HCT116 (cell line): ENCODE measurements around the gene C14orf39. TPM values are rescaled to one million over a fixed set of nuclear protein-coding genes. Genes with fewer than 3 reads are reported as not detected.

ENCODE experiments used
- ATAC-seq: fragments of 200-7000 bp; cut with Tn5 transposase; 2 replicates; pipeline ENCODE4 v1.9.1; 2020; ENCODE audit warnings: mild to moderate bottlenecking, moderate library complexity
- BruUV-seq: library from RNA; stranded (reverse); fragments of 400-500 nt; replicated peaks from 2 replicates; lab custom pipeline; 2021; lab: Mats Ljungman, UMichigan
- CTCF ChIA-PET: fragments of 300-600 bp; sonication (Branson Sonifier 250); formaldehyde crosslinking; loops from one replicate; lab custom pipeline; 2021; ENCODE audit warnings: antibody characterized with exemption; lab: Charles Lee
- POLR2A ChIA-PET: fragments of 300-600, 350-600 bp; sonication (Branson Sonifier 250); formaldehyde crosslinking; loops from one replicate; lab custom pipeline; 2021; ENCODE audit warnings: antibody characterized with exemption; lab: Charles Lee
- RAD21 ChIA-PET, 2 experiments: fragments of 300-600 bp; sonication (Branson Sonifier 250); formaldehyde crosslinking; loops; one replicate each; lab custom pipeline; 2023; ENCODE audit warnings: low total read pairs in 2 of 2; ENCODE audit not compliant: uncharacterized antibody in 2 of 2, unreplicated experiment in 2 of 2, low non-redundant PET in 1 of 2; lab: Charles Lee
- DNase-seq: peaks from one replicate; pipeline ENCODE4 v3.0.0-alpha.2; 2010; ENCODE audit warnings: low read depth, low spot score
- H2AFZ ChIP-seq: fragments of 200-600 bp; shearing (Covaris generic), sonication (generic); 2 replicates; pipeline ENCODE4 v1.6.1; 2017; ENCODE audit warnings: low read depth, mixed run types, mixed read lengths, antibody characterized with exemption, low read length; ENCODE audit not compliant: poor library complexity, severe bottlenecking
- H3K27ac ChIP-seq: 2 replicates; pipeline ENCODE4 v1.5.1; 2012; ENCODE audit warnings: low read depth, low read length
- H3K27me3 ChIP-seq: fragments of 200-600 bp; sonication (generic); 2 replicates; pipeline ENCODE4 v1.6.1; 2016; ENCODE audit warnings: mixed run types, low read length, mixed read lengths; ENCODE audit not compliant: insufficient read depth
- H3K36me3 ChIP-seq, 2 experiments: fragments of 200-500 bp in 1 of 2; fragments of 200-600 bp in 1 of 2; sonication (Bioruptor generic) in 1 of 2; sonication (generic) in 1 of 2; 2 replicates each; pipeline versions ENCODE4 v1.5.1 to v1.6.1; 2014 to 2016; ENCODE audit warnings: low read length in 2 of 2, inconsistent platforms in 1 of 2, mixed read lengths in 1 of 2, mixed run types in 1 of 2; ENCODE audit not compliant: insufficient read depth in 2 of 2, control insufficient read depth in 1 of 2
- H3K4me1 ChIP-seq, 2 experiments: fragments of 200-600 bp in 1 of 2; sonication (generic) in 1 of 2; 2 replicates each; pipeline versions ENCODE4 v1.5.1 to v1.6.1; 2012 to 2017; ENCODE audit warnings: low read length in 2 of 2, inconsistent platforms in 1 of 2, mild to moderate bottlenecking in 1 of 2, mixed read lengths in 1 of 2, mixed run types in 1 of 2, moderate library complexity in 1 of 2; ENCODE audit not compliant: insufficient read depth in 2 of 2, control insufficient read depth in 1 of 2
- H3K4me2 ChIP-seq: fragments of 200-600 bp; sonication (generic); 2 replicates; pipeline ENCODE4 v1.6.1; 2017; ENCODE audit warnings: mixed run types, low read length, mixed read lengths
- H3K4me3 ChIP-seq, 2 experiments: fragments of 200-600 bp in 1 of 2; sonication (generic) in 1 of 2; replicated peaks in 1 of 2; 2 replicates each; pipeline ENCODE4 v1.5.1; 2011 to 2016; ENCODE audit warnings: low read length in 2 of 2, control low read depth in 1 of 2, low read depth in 1 of 2, mild to moderate bottlenecking in 1 of 2, mixed read lengths in 1 of 2, mixed run types in 1 of 2
- H3K79me2 ChIP-seq: fragments of 200-600 bp; sonication (generic); 2 replicates; pipeline ENCODE4 v1.6.1; 2017; ENCODE audit warnings: mild to moderate bottlenecking, mixed run types, low read length, moderate library complexity, mixed read lengths; ENCODE audit not compliant: insufficient read depth
- H3K9ac ChIP-seq: fragments of 200-600 bp; sonication (generic); 2 replicates; pipeline ENCODE4 v1.6.1; 2016; ENCODE audit warnings: low read length, mixed read lengths
- H3K9me2 ChIP-seq: fragments of 200-600 bp; sonication (generic), shearing (Covaris generic); 2 replicates; pipeline ENCODE4 v1.6.1; 2017; ENCODE audit warnings: mixed run types, mild to moderate bottlenecking, moderate library complexity; ENCODE audit not compliant: insufficient read depth
- H3K9me3 ChIP-seq, 2 experiments: fragments of 200-500 bp in 1 of 2; fragments of 200-600 bp in 1 of 2; sonication (Bioruptor generic) in 1 of 2; sonication (generic) in 1 of 2; 2 replicates each; pipeline ENCODE4 v1.6.1; 2014 to 2017; ENCODE audit warnings: low read length in 2 of 2, mixed read lengths in 2 of 2, inconsistent platforms in 1 of 2, low read depth in 1 of 2, mild to moderate bottlenecking in 1 of 2, mixed run types in 1 of 2, moderate library complexity in 1 of 2; ENCODE audit not compliant: control insufficient read depth in 1 of 2, insufficient read depth in 1 of 2
- H4K20me1 ChIP-seq: fragments of 200-600 bp; sonication (generic), shearing (Covaris generic); 2 replicates; pipeline ENCODE4 v1.6.1; 2017; ENCODE audit warnings: mixed run types, mild to moderate bottlenecking, moderate library complexity; ENCODE audit not compliant: insufficient read depth
- ATF3 ChIP-seq: IDR thresholded peaks from 2 replicates; pipeline ENCODE4 v1.6.1; 2012
- CEBPB ChIP-seq: IDR thresholded peaks from 2 replicates; pipeline ENCODE4 v1.6.1; 2012; ENCODE audit warnings: low read depth
- CTCF ChIP-seq, 3 experiments: fragments of 200-600 bp in 1 of 3; sonication (generic) in 1 of 3; IDR thresholded peaks in 2 of 3; conservative IDR thresholded peaks in 1 of 3; 2 replicates each; pipeline ENCODE4 v1.5.1; 2012 to 2017; ENCODE audit warnings: low read depth in 2 of 3, low read length in 2 of 3, antibody characterized with exemption in 1 of 3, borderline replicate concordance in 1 of 3, control low read depth in 1 of 3, mild to moderate bottlenecking in 1 of 3, mixed read lengths in 1 of 3, mixed run types in 1 of 3, moderate library complexity in 1 of 3; ENCODE audit not compliant: insufficient read depth in 1 of 3
- EGR1 ChIP-seq: IDR thresholded peaks from 2 replicates; pipeline ENCODE4 v1.6.1; 2012; ENCODE audit warnings: low read depth
- EZH2 ChIP-seq: fragments of 200-600 bp; sonication (generic); IDR thresholded peaks from 2 replicates; pipeline ENCODE4 v1.6.1; 2017; ENCODE audit warnings: antibody characterized with exemption, mixed run types
- EZH2phosphoT487 ChIP-seq: fragments of 200-600 bp; IDR thresholded peaks from 2 replicates; pipeline ENCODE4 v1.6.1; 2018; ENCODE audit warnings: antibody characterized with exemption, borderline replicate concordance
- FOSL1 ChIP-seq: IDR thresholded peaks from 2 replicates; pipeline ENCODE4 v1.6.1; 2012; ENCODE audit warnings: low read depth
- JUND ChIP-seq: IDR thresholded peaks from 2 replicates; pipeline ENCODE4 v1.6.1; 2012
- MAX ChIP-seq: IDR thresholded peaks from 2 replicates; pipeline ENCODE4 v1.6.1; 2012
- POLR2A ChIP-seq: IDR thresholded peaks from 2 replicates; pipeline ENCODE4 v1.7.0; 2011; ENCODE audit warnings: borderline replicate concordance; ENCODE audit not compliant: insufficient read depth, insufficient read length; ENCODE audit errors: extremely low read depth
- POLR2AphosphoS5 ChIP-seq: IDR thresholded peaks from 2 replicates; pipeline ENCODE4 v1.6.1; 2011; ENCODE audit warnings: mild to moderate bottlenecking, low read depth, low read length, moderate library complexity
- REST ChIP-seq: IDR thresholded peaks from 2 replicates; pipeline ENCODE4 v1.6.1; 2012; ENCODE audit warnings: low read depth
- SIN3A ChIP-seq: IDR thresholded peaks from 2 replicates; pipeline ENCODE4 v1.6.1; 2012; ENCODE audit warnings: low read depth
- SP1 ChIP-seq: IDR thresholded peaks from 2 replicates; pipeline ENCODE4 v1.6.1; 2012; ENCODE audit warnings: low read depth
- SRF ChIP-seq: IDR thresholded peaks from 2 replicates; pipeline ENCODE4 v1.6.1; 2012; ENCODE audit warnings: low read depth
- TCF7L2 ChIP-seq: IDR thresholded peaks from 2 replicates; pipeline ENCODE4 v1.7.0; 2011; ENCODE audit warnings: borderline replicate concordance, inconsistent platforms; ENCODE audit not compliant: insufficient read depth, insufficient read length; ENCODE audit errors: extremely low read depth
- YY1 ChIP-seq: IDR thresholded peaks from 2 replicates; pipeline ENCODE4 v1.6.1; 2011; ENCODE audit warnings: low read length, low read depth, moderate library complexity, mild to moderate bottlenecking; ENCODE audit not compliant: insufficient replicate concordance; ENCODE audit errors: extremely low read depth
- ZBTB33 ChIP-seq: IDR thresholded peaks from 2 replicates; pipeline ENCODE4 v1.6.1; 2011; ENCODE audit warnings: mild to moderate bottlenecking, low read length, moderate library complexity; ENCODE audit not compliant: insufficient replicate concordance; ENCODE audit errors: extremely low read depth
- ZNF274 ChIP-seq: fragments of 200-500 bp; sonication (Bioruptor generic); IDR thresholded peaks from 2 replicates; pipeline ENCODE4 v1.6.1; 2014; ENCODE audit warnings: mild to moderate bottlenecking, low read depth, low read length, inconsistent platforms
- intact Hi-C: fragments of 100-400 bp; cut with micrococcal nuclease; formaldehyde crosslinking; loops from 2 replicates; pipeline ENCODE4 v1.10.0; 2022
- total RNA-seq: library from RNA; stranded (reverse); gene quantifications from one replicate; pipeline ENCODE4 v1.2.1, GENCODE V29; 2021; ENCODE audit not compliant: unreplicated experiment

C14orf39 gene
- total RNA-seq, 1 experiment from 2014 or later, result not detected

- POLR2A ChIA-PET, result no interaction called here
- no peak overlapping the region for H3K4me3 ChIP-seq
- H3K27me3 ChIP-seq, result no peaks in the 10 kb centered on the region
Measured at GRCh38 chr14:60505448-60505847, 19.6 kb upstream of the C14orf39 start.

More at GRCh38 chr14:60505448-60505847, 19.6 kb upstream of the C14orf39 start:
- ChIA-PET RAD21 (no interaction called here), CTCF (no interaction called here)
- Histone ChIP-seq H3K36me3 (no peaks in the 10 kb centered on the region), H2AFZ (no peak overlapping the region), H4K20me1 (no peaks in the 10 kb centered on the region), H3K4me2 (no peak overlapping the region), H3K4me1 (no peaks in the 10 kb centered on the region), H3K9me2 (no peaks in the 10 kb centered on the region), H3K79me2 (no peaks in the 10 kb centered on the region), H3K9me3 (no peaks in the 10 kb centered on the region), H3K9ac (no peak overlapping the region), H3K27ac (no peak overlapping the region)
- BruUV-seq, result no TSS peak
- DNase-seq, result no peak
- intact Hi-C loops, result no loop called here
- no peak for ATAC-seq
- no peak for TF ChIP-seq POLR2A
- no peak for TF ChIP-seq CTCF (IDR thresholded peaks at IDR 0.05 in 2 of 3, conservative IDR thresholded peaks at IDR 0.05 in 1 of 3; ENCODE audit: borderline replicate concordance in 1 of 3, insufficient read depth in 1 of 3, low read depth in 2 of 3, low read length in 2 of 3)
- TF ChIP-seq EZH2phosphoT487, result no peak
- TF ChIP-seq YY1, result no peak
- TF ChIP-seq EGR1, result no peak
- TF ChIP-seq SRF, result no peak
- no peak for TF ChIP-seq ATF3
- no peak for TF ChIP-seq SIN3A
- no peak for TF ChIP-seq ZBTB33
- TF ChIP-seq TCF7L2, result no peak
- TF ChIP-seq EZH2, result no peak
- no peak for TF ChIP-seq FOSL1
- no peak for TF ChIP-seq MAX
- TF ChIP-seq SP1, result no peak
- TF ChIP-seq POLR2AphosphoS5, result no peak
- no peak for TF ChIP-seq REST
- TF ChIP-seq JUND, result no peak
- no peak for TF ChIP-seq CEBPB
- TF ChIP-seq ZNF274, result no peak
